Chondrocyte (in vitro differentiated cells): Measurements from ENCODE around the gene PTPRN2. TPM values are rescaled to one million over a fixed set of nuclear protein-coding genes. Genes with fewer than 3 reads are reported as not detected.
"Not testable (repeated sequence)": the region's sequence is repeated elsewhere in the genome, so short reads cannot be mapped to it uniquely, and the experiment has no call there.

Source experiments
- DNase-seq: peaks from one replicate; pipeline ENCODE4 v3.0.0; 2021; ENCODE audit warnings: mixed read lengths, low spot score
- H3K27ac Mint-ChIP-seq: one replicate; pipeline ENCODE4 v1.8.0; 2021; ENCODE audit warnings: mild to moderate bottlenecking, moderate library complexity, mixed read lengths; ENCODE audit not compliant: unreplicated experiment
- H3K27me3 Mint-ChIP-seq: 2 replicates; pipeline ENCODE4 v1.8.0; 2021; ENCODE audit warnings: low read depth, mixed read lengths
- H3K36me3 Mint-ChIP-seq: 2 replicates; pipeline ENCODE4 v1.8.0; 2021; ENCODE audit warnings: low read depth, mixed read lengths
- H3K4me1 Mint-ChIP-seq: 2 replicates; pipeline ENCODE4 v1.8.0; 2021; ENCODE audit warnings: low read depth, mild to moderate bottlenecking, mixed read lengths
- H3K4me3 Mint-ChIP-seq: one replicate; pipeline ENCODE4 v1.8.0; 2021; ENCODE audit warnings: mild to moderate bottlenecking, moderate library complexity, mixed read lengths; ENCODE audit not compliant: unreplicated experiment
- H3K9me3 Mint-ChIP-seq: 2 replicates; pipeline ENCODE4 v1.8.0; 2021; ENCODE audit warnings: low read depth, mixed read lengths
- total RNA-seq: library from RNA; stranded (reverse); gene quantifications from 3 replicates; pipeline ENCODE4 v1.2.1, GENCODE V29; 2021
- TF ChIP-seq, protein P1 (sequence below): fragments of 200-600 bp; sonication (generic); IDR thresholded peaks from 2 replicates; pipeline ENCODE4 v1.5.0; 2021; ENCODE audit warnings: antibody characterized with exemption, mild to moderate bottlenecking, moderate library complexity

The PTPRN2 gene
- total RNA-seq, 1 donor from 2014 or later: 0.30 TPM

- H3K36me3 Mint-ChIP-seq: no peaks in the 10 kb centered on the region
- H3K27me3 Mint-ChIP-seq: peaks cover 47% of the 10 kb centered on the region
- H3K27ac Mint-ChIP-seq: no peak overlapping the region
- peaks cover 2% of the 10 kb centered on the region for H3K9me3 Mint-ChIP-seq
- TF ChIP-seq, protein P1, sequence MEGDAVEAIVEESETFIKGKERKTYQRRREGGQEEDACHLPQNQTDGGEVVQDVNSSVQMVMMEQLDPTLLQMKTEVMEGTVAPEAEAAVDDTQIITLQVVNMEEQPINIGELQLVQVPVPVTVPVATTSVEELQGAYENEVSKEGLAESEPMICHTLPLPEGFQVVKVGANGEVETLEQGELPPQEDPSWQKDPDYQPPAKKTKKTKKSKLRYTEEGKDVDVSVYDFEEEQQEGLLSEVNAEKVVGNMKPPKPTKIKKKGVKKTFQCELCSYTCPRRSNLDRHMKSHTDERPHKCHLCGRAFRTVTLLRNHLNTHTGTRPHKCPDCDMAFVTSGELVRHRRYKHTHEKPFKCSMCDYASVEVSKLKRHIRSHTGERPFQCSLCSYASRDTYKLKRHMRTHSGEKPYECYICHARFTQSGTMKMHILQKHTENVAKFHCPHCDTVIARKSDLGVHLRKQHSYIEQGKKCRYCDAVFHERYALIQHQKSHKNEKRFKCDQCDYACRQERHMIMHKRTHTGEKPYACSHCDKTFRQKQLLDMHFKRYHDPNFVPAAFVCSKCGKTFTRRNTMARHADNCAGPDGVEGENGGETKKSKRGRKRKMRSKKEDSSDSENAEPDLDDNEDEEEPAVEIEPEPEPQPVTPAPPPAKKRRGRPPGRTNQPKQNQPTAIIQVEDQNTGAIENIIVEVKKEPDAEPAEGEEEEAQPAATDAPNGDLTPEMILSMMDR: no peak
- DNase-seq: peak; percentile 85
- no peak overlapping the region for H3K4me3 Mint-ChIP-seq
- H3K4me1 Mint-ChIP-seq: no peaks in the 10 kb centered on the region
These were observed 887.2 kb downstream of the PTPRN2 start for GRCh38 chr7:157700231-157701005.

DNA sequence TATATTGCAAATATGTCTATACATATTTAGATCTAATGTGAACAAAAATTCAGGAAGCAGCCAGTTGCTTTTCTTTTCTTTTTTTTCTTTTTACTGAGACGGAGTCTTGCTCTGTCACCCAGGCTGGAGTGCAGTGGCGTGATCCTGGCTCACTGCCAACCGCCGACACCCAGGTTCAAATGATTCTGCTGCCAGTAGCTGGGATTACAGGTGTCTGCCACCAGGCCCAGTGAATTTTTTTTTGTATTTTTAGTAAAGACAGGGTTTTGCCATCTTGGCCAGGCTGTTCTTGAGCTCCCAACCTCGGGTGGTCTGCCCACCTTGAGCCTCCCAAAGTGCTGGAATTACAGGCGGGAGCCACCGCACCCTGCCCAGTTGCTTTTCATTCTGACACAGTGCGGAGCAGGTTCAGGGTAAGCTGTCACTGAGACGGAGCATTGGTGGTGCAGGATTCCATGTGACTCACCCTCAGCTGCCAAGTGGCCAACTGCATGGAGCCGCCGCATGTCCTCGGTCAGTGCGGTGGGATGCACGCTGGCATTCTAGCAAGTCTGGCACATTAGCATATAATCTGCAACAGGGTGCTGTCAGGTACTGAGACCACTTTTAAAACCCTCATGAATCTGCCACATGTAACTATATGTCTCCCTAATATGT, 888.1 kb downstream of the PTPRN2 start:
- peaks cover 3% of the 10 kb centered on the region for H3K9me3 Mint-ChIP-seq
- H3K27ac Mint-ChIP-seq: no peak overlapping the region
- H3K4me3 Mint-ChIP-seq: no peak overlapping the region
- no peak for DNase-seq
- H3K4me1 Mint-ChIP-seq: no peaks in the 10 kb centered on the region
- TF ChIP-seq, protein P1: no peak
- peaks cover 45% of the 10 kb centered on the region for H3K27me3 Mint-ChIP-seq
- H3K36me3 Mint-ChIP-seq: no peaks in the 10 kb centered on the region

DNA sequence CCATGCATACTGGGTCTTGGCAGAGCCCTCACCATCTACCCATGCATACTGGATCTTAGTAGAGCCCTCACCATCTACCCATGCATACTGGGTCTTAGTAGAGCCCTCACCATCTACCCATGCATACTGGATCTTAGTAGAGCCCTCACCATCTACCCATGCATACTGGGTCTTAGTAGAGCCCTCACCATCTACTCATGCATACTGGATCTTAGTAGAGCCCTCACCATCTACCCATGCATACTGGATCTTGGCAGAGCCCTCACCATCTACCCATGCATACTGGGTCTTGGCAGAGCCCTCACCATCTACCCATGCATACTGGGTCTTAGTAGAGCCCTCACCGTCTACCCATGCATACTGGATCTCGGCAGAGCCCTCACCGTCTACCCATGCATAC, 890.3 kb downstream of the PTPRN2 start:
- not testable (repeated sequence) for H3K36me3 Mint-ChIP-seq, H3K9me3 Mint-ChIP-seq, H3K4me3 Mint-ChIP-seq, H3K27ac Mint-ChIP-seq, H3K4me1 Mint-ChIP-seq
- peak; percentile 11 for DNase-seq
- H3K27me3 Mint-ChIP-seq: peaks cover 36% of the 10 kb centered on the region

DNA sequence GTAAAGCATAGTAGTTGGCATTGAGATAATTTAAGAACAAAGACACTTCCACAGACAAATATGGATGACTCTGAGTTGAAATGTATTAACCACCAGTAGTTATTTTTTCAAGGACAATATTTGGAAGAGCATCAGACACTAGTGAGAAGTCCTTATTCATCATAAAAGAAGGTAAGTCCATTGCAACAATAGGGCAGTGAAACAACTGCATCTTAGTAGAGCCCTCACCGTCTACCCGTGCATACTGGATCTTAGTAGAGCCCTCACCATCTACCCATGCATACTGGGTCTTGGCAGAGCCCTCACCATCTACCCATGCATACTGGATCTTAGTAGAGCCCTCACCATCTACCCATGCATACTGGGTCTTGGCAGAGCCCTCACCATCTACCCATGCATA, 892.0 kb downstream of the PTPRN2 start:
- H3K9me3 Mint-ChIP-seq: not testable (repeated sequence)
- peaks cover 33% of the 10 kb centered on the region for H3K27me3 Mint-ChIP-seq

GRCh38 chr7:157694376-157694665, 893.3 kb downstream of the PTPRN2 start:
- peaks cover 28% of the 10 kb centered on the region for H3K27me3 Mint-ChIP-seq
- H3K4me3 Mint-ChIP-seq: no peak overlapping the region

More for the DNA sequence above, 892.0 kb downstream of the PTPRN2 start:
- not testable (repeated sequence) for H3K4me3 Mint-ChIP-seq, H3K27ac Mint-ChIP-seq, DNase-seq, H3K4me1 Mint-ChIP-seq, H3K36me3 Mint-ChIP-seq

More at GRCh38 chr7:157694376-157694665, 893.3 kb downstream of the PTPRN2 start:
- TF ChIP-seq, protein P1: no peak
- Mint-ChIP-seq H3K9me3 (peaks cover 3% of the 10 kb centered on the region), H3K27ac (no peak overlapping the region), H3K36me3 (no peaks in the 10 kb centered on the region), H3K4me1 (peaks cover 9% of the 10 kb centered on the region)
- peak; percentile 40 for DNase-seq
